Erythroblast (primary cell): Measurements from ENCODE around the gene SLC43A1.

Experiments used
- GATA1 ChIP-seq: IDR thresholded peaks from 2 replicates; pipeline ENCODE4 v1.6.1; 2011; ENCODE audit warnings: low read depth, mild to moderate bottlenecking, control low read depth, low read length, moderate library complexity
- POLR2A ChIP-seq: IDR thresholded peaks from 2 replicates; pipeline ENCODE4 v1.6.1; 2011; ENCODE audit warnings: mild to moderate bottlenecking, low read length

DNA sequence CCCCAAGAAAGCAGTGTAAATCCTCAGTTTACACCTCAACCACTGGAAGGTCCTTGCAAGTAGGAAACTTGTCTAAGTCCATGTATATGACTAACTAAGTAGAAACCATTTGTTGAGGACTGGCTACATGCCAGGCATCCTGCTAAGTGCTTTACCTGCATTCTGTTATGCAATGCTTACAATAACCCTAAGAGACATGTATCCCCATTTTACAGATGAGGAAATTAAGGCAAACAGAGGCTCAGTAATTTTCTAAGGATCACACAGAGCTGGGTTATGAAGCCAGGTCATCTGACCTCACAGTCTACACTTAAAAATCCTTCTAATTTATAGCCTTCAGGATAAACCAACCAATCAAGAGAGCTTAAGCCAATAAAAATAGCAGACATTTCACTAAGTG lies 13.5 kb upstream of the SLC43A1 start:
- no peak for TF ChIP-seq POLR2A
- no peak for TF ChIP-seq GATA1
